Hepatocyte (in vitro differentiated cells): ENCODE data around the gene RCBTB2.

Experiments used
- EZH2 ChIP-seq: fragments of 200-600 bp; sonication (generic); IDR thresholded peaks from 2 replicates; pipeline ENCODE4 v1.6.1; 2016; ENCODE audit warnings: antibody characterized with exemption, mild to moderate bottlenecking, borderline replicate concordance
- EZH2phosphoT487 ChIP-seq: fragments of 200-600 bp; sonication (generic); IDR thresholded peaks from one replicate; pipeline ENCODE4 v1.6.1; 2018; ENCODE audit warnings: antibody characterized with exemption, mild to moderate bottlenecking, low read depth, moderate library complexity; ENCODE audit not compliant: unreplicated experiment, severe bottlenecking
- TF ChIP-seq, protein P1 (sequence below): fragments of 200-600 bp; sonication (generic); IDR thresholded peaks from 2 replicates; pipeline ENCODE4 v1.5.1; 2016; ENCODE audit warnings: antibody characterized with exemption, mild to moderate bottlenecking; ENCODE audit not compliant: poor library complexity

DNA sequence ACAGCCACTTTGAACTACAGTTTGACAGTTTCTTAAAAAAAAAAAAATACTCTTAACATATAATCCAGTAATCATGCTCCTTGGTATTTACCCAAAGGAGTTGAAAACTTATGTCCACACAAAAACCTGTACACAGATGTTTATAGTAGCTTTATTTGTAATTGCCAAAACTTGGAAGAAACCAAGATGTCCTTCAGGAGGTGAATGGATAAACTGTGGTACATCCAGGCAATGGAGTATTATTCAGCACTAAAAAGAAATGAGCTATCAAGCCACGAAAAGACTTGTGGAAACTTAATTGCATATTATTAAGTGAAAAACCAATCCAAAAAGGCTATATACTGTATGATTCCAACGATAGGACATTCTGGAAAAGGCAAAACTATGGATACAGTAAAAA is 44.9 kb downstream of the RCBTB2 start:
- TF ChIP-seq EZH2 (no peak), EZH2phosphoT487 (no peak)
- TF ChIP-seq, protein P1, sequence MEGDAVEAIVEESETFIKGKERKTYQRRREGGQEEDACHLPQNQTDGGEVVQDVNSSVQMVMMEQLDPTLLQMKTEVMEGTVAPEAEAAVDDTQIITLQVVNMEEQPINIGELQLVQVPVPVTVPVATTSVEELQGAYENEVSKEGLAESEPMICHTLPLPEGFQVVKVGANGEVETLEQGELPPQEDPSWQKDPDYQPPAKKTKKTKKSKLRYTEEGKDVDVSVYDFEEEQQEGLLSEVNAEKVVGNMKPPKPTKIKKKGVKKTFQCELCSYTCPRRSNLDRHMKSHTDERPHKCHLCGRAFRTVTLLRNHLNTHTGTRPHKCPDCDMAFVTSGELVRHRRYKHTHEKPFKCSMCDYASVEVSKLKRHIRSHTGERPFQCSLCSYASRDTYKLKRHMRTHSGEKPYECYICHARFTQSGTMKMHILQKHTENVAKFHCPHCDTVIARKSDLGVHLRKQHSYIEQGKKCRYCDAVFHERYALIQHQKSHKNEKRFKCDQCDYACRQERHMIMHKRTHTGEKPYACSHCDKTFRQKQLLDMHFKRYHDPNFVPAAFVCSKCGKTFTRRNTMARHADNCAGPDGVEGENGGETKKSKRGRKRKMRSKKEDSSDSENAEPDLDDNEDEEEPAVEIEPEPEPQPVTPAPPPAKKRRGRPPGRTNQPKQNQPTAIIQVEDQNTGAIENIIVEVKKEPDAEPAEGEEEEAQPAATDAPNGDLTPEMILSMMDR, result no peak
